Activated naive CD4-positive, alpha-beta T cell treated with anti-CD3 and anti-CD28 coated beads, Interleukin-2, amount 50 U/mL, for 24 hours (primary cell): ENCODE measurements around the gene BSN.

ENCODE experiments used
- H3K27ac Mint-ChIP-seq: one replicate; pipeline ENCODE4 v1.8.0; 2021; ENCODE audit warnings: mild to moderate bottlenecking, mixed read lengths
- H3K27me3 Mint-ChIP-seq: one replicate; pipeline ENCODE4 v1.8.0; 2021; ENCODE audit warnings: mixed read lengths
- H3K36me3 Mint-ChIP-seq: one replicate; pipeline ENCODE4 v1.8.0; 2021; ENCODE audit warnings: mixed read lengths
- H3K4me1 Mint-ChIP-seq: one replicate; pipeline ENCODE4 v1.8.0; 2021; ENCODE audit warnings: mixed read lengths
- H3K4me3 Mint-ChIP-seq: one replicate; pipeline ENCODE4 v1.8.0; 2021; ENCODE audit warnings: mild to moderate bottlenecking, mixed read lengths
- H3K9me3 Mint-ChIP-seq: one replicate; pipeline ENCODE4 v1.8.0; 2021; ENCODE audit warnings: mixed read lengths

The BSN gene

GRCh38 chr3:49649576-49649975 is 95.3 kb downstream of the BSN start:
- H3K4me3 Mint-ChIP-seq, result no peak overlapping the region
- no peak overlapping the region for H3K27ac Mint-ChIP-seq
- no peaks in the 10 kb centered on the region for H3K4me1 Mint-ChIP-seq
- H3K9me3 Mint-ChIP-seq, result no peaks in the 10 kb centered on the region
- H3K27me3 Mint-ChIP-seq, result no peaks in the 10 kb centered on the region
- no peaks in the 10 kb centered on the region for H3K36me3 Mint-ChIP-seq

GRCh38 chr3:49650177-49650576 is 95.9 kb downstream of the BSN start:
- Mint-ChIP-seq H3K27me3 (no peaks in the 10 kb centered on the region), H3K9me3 (no peaks in the 10 kb centered on the region), H3K4me1 (no peaks in the 10 kb centered on the region), H3K27ac (no peak overlapping the region), H3K4me3 (no peak overlapping the region), H3K36me3 (no peaks in the 10 kb centered on the region)

- Mint-ChIP-seq H3K27me3 (no peaks in the 10 kb centered on the region), H3K4me1 (no peaks in the 10 kb centered on the region), H3K36me3 (no peaks in the 10 kb centered on the region), H3K4me3 (no peak overlapping the region), H3K27ac (no peak overlapping the region), H3K9me3 (no peaks in the 10 kb centered on the region)
Measured at GRCh38 chr3:49650637-49651036, 96.4 kb downstream of the BSN start.

- no peaks in the 10 kb centered on the region for H3K36me3 Mint-ChIP-seq
- no peak overlapping the region for H3K27ac Mint-ChIP-seq
- peaks cover 1% of the 10 kb centered on the region for H3K27me3 Mint-ChIP-seq
- no peaks in the 10 kb centered on the region for H3K9me3 Mint-ChIP-seq
- H3K4me3 Mint-ChIP-seq, result no peak overlapping the region
- H3K4me1 Mint-ChIP-seq, result no peaks in the 10 kb centered on the region
Measured at GRCh38 chr3:49652218-49652902, 98.1 kb downstream of the BSN start.

- Mint-ChIP-seq H3K9me3 (no peaks in the 10 kb centered on the region), H3K36me3 (no peaks in the 10 kb centered on the region), H3K4me1 (no peaks in the 10 kb centered on the region)
Measured at GRCh38 chr3:49652903-49653415, 98.7 kb downstream of the BSN start.

GRCh38 chr3:49653621-49654020 is 99.3 kb downstream of the BSN start:
- no peaks in the 10 kb centered on the region for H3K4me1 Mint-ChIP-seq
- no peaks in the 10 kb centered on the region for H3K9me3 Mint-ChIP-seq
- H3K27ac Mint-ChIP-seq, result no peak overlapping the region
- H3K27me3 Mint-ChIP-seq, result peaks cover 1% of the 10 kb centered on the region
- H3K36me3 Mint-ChIP-seq, result no peaks in the 10 kb centered on the region
- H3K4me3 Mint-ChIP-seq, result no peak overlapping the region

More at GRCh38 chr3:49652903-49653415, 98.7 kb downstream of the BSN start:
- Mint-ChIP-seq H3K27ac (no peak overlapping the region), H3K4me3 (no peak overlapping the region), H3K27me3 (peaks cover 1% of the 10 kb centered on the region)

GRCh38 chr3:49654176-49654825 is 100.0 kb downstream of the BSN start:
- Mint-ChIP-seq H3K36me3 (no peaks in the 10 kb centered on the region), H3K9me3 (no peaks in the 10 kb centered on the region), H3K4me1 (no peaks in the 10 kb centered on the region), H3K4me3 (no peak overlapping the region), H3K27me3 (peaks cover 1% of the 10 kb centered on the region), H3K27ac (no peak overlapping the region)

- Mint-ChIP-seq H3K4me1 (no peaks in the 10 kb centered on the region), H3K27me3 (peaks cover 1% of the 10 kb centered on the region), H3K36me3 (no peaks in the 10 kb centered on the region), H3K27ac (no peak overlapping the region), H3K9me3 (no peaks in the 10 kb centered on the region), H3K4me3 (no peak overlapping the region)
Measured at GRCh38 chr3:49654955-49655556, 100.8 kb downstream of the BSN start.

- Mint-ChIP-seq H3K9me3 (no peaks in the 10 kb centered on the region), H3K36me3 (no peaks in the 10 kb centered on the region), H3K27me3 (peaks cover 1% of the 10 kb centered on the region), H3K4me3 (no peak overlapping the region), H3K4me1 (no peaks in the 10 kb centered on the region), H3K27ac (no peak overlapping the region)
Measured at GRCh38 chr3:49655731-49656285, 101.5 kb downstream of the BSN start.

- H3K9me3 Mint-ChIP-seq, result no peaks in the 10 kb centered on the region
- H3K27ac Mint-ChIP-seq, result no peak overlapping the region
- no peak overlapping the region for H3K4me3 Mint-ChIP-seq
- no peaks in the 10 kb centered on the region for H3K4me1 Mint-ChIP-seq
- H3K36me3 Mint-ChIP-seq, result no peaks in the 10 kb centered on the region
- H3K27me3 Mint-ChIP-seq, result peaks cover 1% of the 10 kb centered on the region
Measured at GRCh38 chr3:49656541-49657112, 102.3 kb downstream of the BSN start.

GRCh38 chr3:49657208-49657915 is 103.1 kb downstream of the BSN start:
- H3K4me1 Mint-ChIP-seq, result no peaks in the 10 kb centered on the region
- H3K9me3 Mint-ChIP-seq, result no peaks in the 10 kb centered on the region
- no peaks in the 10 kb centered on the region for H3K36me3 Mint-ChIP-seq
- no peak overlapping the region for H3K4me3 Mint-ChIP-seq
- peaks cover 1% of the 10 kb centered on the region for H3K27me3 Mint-ChIP-seq
- H3K27ac Mint-ChIP-seq, result no peak overlapping the region

- H3K36me3 Mint-ChIP-seq, result no peaks in the 10 kb centered on the region
- H3K9me3 Mint-ChIP-seq, result no peaks in the 10 kb centered on the region
- peaks cover 1% of the 10 kb centered on the region for H3K27me3 Mint-ChIP-seq
- no peak overlapping the region for H3K4me3 Mint-ChIP-seq
- no peaks in the 10 kb centered on the region for H3K4me1 Mint-ChIP-seq
- H3K27ac Mint-ChIP-seq, result no peak overlapping the region
Measured at GRCh38 chr3:49658711-49659110, 104.4 kb downstream of the BSN start.

- Mint-ChIP-seq H3K27me3 (peaks cover 1% of the 10 kb centered on the region), H3K4me1 (no peaks in the 10 kb centered on the region), H3K9me3 (no peaks in the 10 kb centered on the region), H3K4me3 (no peak overlapping the region), H3K27ac (no peak overlapping the region), H3K36me3 (no peaks in the 10 kb centered on the region)
Measured at GRCh38 chr3:49659756-49660155, 105.5 kb downstream of the BSN start.

- no peaks in the 10 kb centered on the region for H3K9me3 Mint-ChIP-seq
- H3K4me3 Mint-ChIP-seq, result no peak overlapping the region
Measured at GRCh38 chr3:49661281-49661680, 107.0 kb downstream of the BSN start.

GRCh38 chr3:49662021-49662420 is 107.7 kb downstream of the BSN start:
- Mint-ChIP-seq H3K9me3 (no peaks in the 10 kb centered on the region), H3K27ac (no peak overlapping the region)

More at GRCh38 chr3:49661281-49661680, 107.0 kb downstream of the BSN start:
- H3K27ac Mint-ChIP-seq, result no peak overlapping the region
- H3K27me3 Mint-ChIP-seq, result peaks cover 1% of the 10 kb centered on the region
- H3K36me3 Mint-ChIP-seq, result no peaks in the 10 kb centered on the region
- no peaks in the 10 kb centered on the region for H3K4me1 Mint-ChIP-seq

More at GRCh38 chr3:49662021-49662420, 107.7 kb downstream of the BSN start:
- Mint-ChIP-seq H3K36me3 (no peaks in the 10 kb centered on the region), H3K4me3 (no peak overlapping the region), H3K27me3 (no peaks in the 10 kb centered on the region), H3K4me1 (no peaks in the 10 kb centered on the region)
